GM12873 (cell line): ENCODE measurements around the gene SETMAR.

Source experiments
- CTCF ChIP-seq: IDR thresholded peaks from 2 replicates; pipeline ENCODE4 v1.5.1; 2012; ENCODE audit warnings: low read depth, mild to moderate bottlenecking, moderate library complexity, low read length, control low read depth; ENCODE audit not compliant: insufficient read depth; ENCODE audit errors: missing control alignments

The SETMAR gene

GRCh38 chr3:4356546-4357410 is 53.6 kb downstream of the SETMAR start:
- TF ChIP-seq CTCF = no peak

GRCh38 chr3:4358273-4358672 is 55.1 kb downstream of the SETMAR start:
- no peak for TF ChIP-seq CTCF

GRCh38 chr3:4359805-4360502 is 56.8 kb downstream of the SETMAR start:
- no peak for TF ChIP-seq CTCF

GRCh38 chr3:4360817-4361216 is 57.6 kb downstream of the SETMAR start:
- no peak for TF ChIP-seq CTCF

- no peak for TF ChIP-seq CTCF
Measured at GRCh38 chr3:4362523-4362922, 59.4 kb downstream of the SETMAR start.
